Activated CD8-positive, alpha-beta memory T cell treated with anti-CD3 and anti-CD28 coated beads, Interleukin-2, amount 10 ng/mL, durations not matched to agents 7 days and 5 days (primary cell): Measurements from ENCODE around the gene AJM1. TPM values are rescaled to one million over a fixed set of nuclear protein-coding genes. Genes with fewer than 3 reads are reported as not detected.
"Not testable (repeated sequence)": the region's sequence is repeated elsewhere in the genome, so short reads cannot be mapped to it uniquely, and the experiment has no call there.

Experiments used
- ATAC-seq: fragments of 150-1000 bp; cut with Tn5 transposase; one replicate; pipeline ENCODE4 v1.10.0; 2021; ENCODE audit warnings: moderate library complexity
- CTCF ChIA-PET: fragments of 350-600 bp; sonication (Branson Sonifier 250); formaldehyde crosslinking; loops from one replicate; lab custom pipeline; 2021; ENCODE audit warnings: antibody characterized with exemption; lab: Charles Lee
- DNase-seq: peaks from one replicate; pipeline ENCODE4 v3.0.0-alpha.2; 2020
- H3K27ac Mint-ChIP-seq: one replicate; pipeline ENCODE4 v1.8.0; 2021; ENCODE audit warnings: mild to moderate bottlenecking, mixed read lengths
- H3K27me3 Mint-ChIP-seq: one replicate; pipeline ENCODE4 v1.8.0; 2021; ENCODE audit warnings: mixed read lengths
- H3K36me3 Mint-ChIP-seq: one replicate; pipeline ENCODE4 v1.8.0; 2021; ENCODE audit warnings: mild to moderate bottlenecking, mixed read lengths
- H3K4me1 Mint-ChIP-seq: one replicate; pipeline ENCODE4 v1.8.0; 2021; ENCODE audit warnings: mixed read lengths
- H3K4me3 Mint-ChIP-seq: one replicate; pipeline ENCODE4 v1.8.0; 2021; ENCODE audit warnings: mild to moderate bottlenecking, moderate library complexity, mixed read lengths
- H3K9me3 Mint-ChIP-seq: one replicate; pipeline ENCODE4 v1.8.0; 2022; ENCODE audit warnings: low read depth, mixed read lengths
- total RNA-seq, 2 experiments: library from RNA; stranded (reverse); gene quantifications; one replicate each; pipeline ENCODE4 v1.2.3, GENCODE V29; 2021

The AJM1 gene
- total RNA-seq, 2 experiments from 2014 or later: 3.9 to 4.4 TPM

- Mint-ChIP-seq H3K9me3 (no peaks in the 10 kb centered on the region), H3K36me3 (peaks cover 15% of the 10 kb centered on the region), H3K27me3 (no peaks in the 10 kb centered on the region), H3K27ac (no peak overlapping the region), H3K4me3 (no peak overlapping the region), H3K4me1 (peaks cover 16% of the 10 kb centered on the region)
- DNase-seq (no peak), ATAC-seq (no peak)
- CTCF ChIA-PET: interaction anchor here (0.9 to 2.4 kb wide), 4 partner anchors 19 to 206 kb away, joined by 3 to 5 read pairs (median 3); partner anchors contain the start of gene AJM1
Measured at GRCh38 chr9:136861874-136862457, 19.7 kb downstream of the AJM1 start.

GRCh38 chr9:136862849-136863622, 20.8 kb downstream of the AJM1 start:
- ATAC-seq: no peak
- Mint-ChIP-seq H3K4me1 (peaks cover 20% of the 10 kb centered on the region), H3K27ac (no peak overlapping the region), H3K9me3 (no peaks in the 10 kb centered on the region), H3K36me3 (peaks cover 15% of the 10 kb centered on the region), H3K4me3 (no peak overlapping the region), H3K27me3 (no peaks in the 10 kb centered on the region)
- no peak for DNase-seq
- CTCF ChIA-PET: interaction anchor here (1.5 to 2.4 kb wide), 2 partner anchors 20 to 133 kb away, joined by 3 to 5 read pairs; partner anchors contain the start of genes AJM1 and CLIC3

- no peaks in the 10 kb centered on the region for H3K9me3 Mint-ChIP-seq
- H3K36me3 Mint-ChIP-seq: peaks cover 15% of the 10 kb centered on the region
- peak overlapping the region; percentile 56 for H3K27ac Mint-ChIP-seq
- CTCF ChIA-PET: interaction anchor here (1.5 kb wide), 1 partner anchor 132 kb away, joined by 3 read pairs; the partner anchor contains the start of gene CLIC3
- no peaks in the 10 kb centered on the region for H3K27me3 Mint-ChIP-seq
- peaks cover 20% of the 10 kb centered on the region for H3K4me1 Mint-ChIP-seq
- DNase-seq (no peak), ATAC-seq (no peak)
- no peak overlapping the region for H3K4me3 Mint-ChIP-seq
Measured at GRCh38 chr9:136863623-136864273, 21.5 kb downstream of the AJM1 start.

GRCh38 chr9:136865041-136865767, 22.9 kb downstream of the AJM1 start:
- H3K9me3 Mint-ChIP-seq: no peaks in the 10 kb centered on the region
- H3K4me1 Mint-ChIP-seq: peaks cover 20% of the 10 kb centered on the region
- H3K4me3 Mint-ChIP-seq: peak overlapping the region; percentile 76
- CTCF ChIA-PET: interaction anchor here (0.6 kb wide), 1 partner anchor 23 kb away, joined by 3 read pairs; the partner anchor contains the start of gene AJM1
- DNase-seq: no peak
- ATAC-seq: no peak
- H3K27ac Mint-ChIP-seq: peak overlapping the region; percentile 54
- H3K27me3 Mint-ChIP-seq: no peaks in the 10 kb centered on the region
- peaks cover 15% of the 10 kb centered on the region for H3K36me3 Mint-ChIP-seq

GRCh38 chr9:136865768-136866103, 23.5 kb downstream of the AJM1 start:
- peaks cover 20% of the 10 kb centered on the region for H3K4me1 Mint-ChIP-seq
- peak; percentile 13 for ATAC-seq
- DNase-seq: no peak
- H3K9me3 Mint-ChIP-seq: no peaks in the 10 kb centered on the region
- peak overlapping the region; percentile 78 for H3K27ac Mint-ChIP-seq
- H3K27me3 Mint-ChIP-seq: no peaks in the 10 kb centered on the region
- H3K4me3 Mint-ChIP-seq: peak overlapping the region; percentile 76
- peaks cover 15% of the 10 kb centered on the region for H3K36me3 Mint-ChIP-seq
- CTCF ChIA-PET: interaction anchor here (1.0 kb wide), 1 partner anchor 23 kb away, joined by 5 read pairs; the partner anchor contains the start of gene AJM1

GRCh38 chr9:136866898-136867421, 24.7 kb downstream of the AJM1 start:
- CTCF ChIA-PET, DNase-seq, H3K27me3 Mint-ChIP-seq, H3K9me3 Mint-ChIP-seq, ATAC-seq: not testable (repeated sequence)
- H3K27ac Mint-ChIP-seq: peak overlapping the region; percentile 73
- peak overlapping the region; percentile 63 for H3K4me3 Mint-ChIP-seq
- H3K36me3 Mint-ChIP-seq: peaks cover 13% of the 10 kb centered on the region
- peaks cover 20% of the 10 kb centered on the region for H3K4me1 Mint-ChIP-seq

GRCh38 chr9:136867480-136867879, 25.2 kb downstream of the AJM1 start:
- peak overlapping the region; percentile 28 for H3K27ac Mint-ChIP-seq
- CTCF ChIA-PET: interaction anchor here (1.0 kb wide), 1 partner anchor 15 kb away, joined by 3 read pairs; no protein-coding TSS in a partner anchor
- no peaks in the 10 kb centered on the region for H3K27me3 Mint-ChIP-seq
- H3K9me3 Mint-ChIP-seq: no peaks in the 10 kb centered on the region
- no peak for ATAC-seq
- peaks cover 20% of the 10 kb centered on the region for H3K4me1 Mint-ChIP-seq
- DNase-seq: no peak
- peak overlapping the region; percentile 63 for H3K4me3 Mint-ChIP-seq
- peaks cover 11% of the 10 kb centered on the region for H3K36me3 Mint-ChIP-seq

- H3K27me3 Mint-ChIP-seq: no peaks in the 10 kb centered on the region
- no peak for ATAC-seq
- CTCF ChIA-PET: interaction anchor here (1.0 kb wide), 1 partner anchor 14 kb away, joined by 3 read pairs; no protein-coding TSS in a partner anchor
- peaks cover 11% of the 10 kb centered on the region for H3K36me3 Mint-ChIP-seq
- no peaks in the 10 kb centered on the region for H3K9me3 Mint-ChIP-seq
- no peak for DNase-seq
- H3K4me1 Mint-ChIP-seq: peaks cover 20% of the 10 kb centered on the region
- peak overlapping the region; percentile 63 for H3K4me3 Mint-ChIP-seq
- H3K27ac Mint-ChIP-seq: no peak overlapping the region
Measured at GRCh38 chr9:136867917-136868316, 25.6 kb downstream of the AJM1 start.

GRCh38 chr9:136868644-136869043, 26.4 kb downstream of the AJM1 start:
- H3K36me3 Mint-ChIP-seq: peaks cover 7% of the 10 kb centered on the region
- H3K4me1 Mint-ChIP-seq: peaks cover 18% of the 10 kb centered on the region
- H3K27ac Mint-ChIP-seq: no peak overlapping the region
- H3K9me3 Mint-ChIP-seq: no peaks in the 10 kb centered on the region
- ATAC-seq: no peak
- no peak overlapping the region for H3K4me3 Mint-ChIP-seq
- H3K27me3 Mint-ChIP-seq: no peaks in the 10 kb centered on the region
- DNase-seq: no peak
- CTCF ChIA-PET: interaction anchor here (2.0 kb wide), 1 partner anchor 26 kb away, joined by 6 read pairs; the partner anchor contains the start of gene AJM1

GRCh38 chr9:136869611-136870010, 27.3 kb downstream of the AJM1 start:
- CTCF ChIA-PET: interaction anchor here (1.2 to 2.0 kb wide), 3 partner anchors 27 to 160 kb away, joined by 3 to 6 read pairs (median 3); partner anchors contain the start of gene AJM1
- DNase-seq, ATAC-seq, H3K9me3 Mint-ChIP-seq, H3K27ac Mint-ChIP-seq, H3K27me3 Mint-ChIP-seq, H3K36me3 Mint-ChIP-seq, H3K4me3 Mint-ChIP-seq: not testable (repeated sequence)
- peaks cover 11% of the 10 kb centered on the region for H3K4me1 Mint-ChIP-seq

GRCh38 chr9:136875155-136875554, 32.9 kb downstream of the AJM1 start:
- H3K36me3 Mint-ChIP-seq: peaks cover 2% of the 10 kb centered on the region
- no peak overlapping the region for H3K27ac Mint-ChIP-seq
- no peak overlapping the region for H3K4me3 Mint-ChIP-seq
- no peaks in the 10 kb centered on the region for H3K9me3 Mint-ChIP-seq
- DNase-seq (no peak), ATAC-seq (no peak)
- no peaks in the 10 kb centered on the region for H3K27me3 Mint-ChIP-seq
- CTCF ChIA-PET: interaction anchor here (0.7 to 1.0 kb wide), 4 partner anchors 18 to 155 kb away, joined by 3 to 4 read pairs (median 3); no protein-coding TSS in a partner anchor
- peaks cover 3% of the 10 kb centered on the region for H3K4me1 Mint-ChIP-seq

- no peaks in the 10 kb centered on the region for H3K27me3 Mint-ChIP-seq
- no peak for ATAC-seq
- CTCF ChIA-PET: no interaction called here
- no peak overlapping the region for H3K4me3 Mint-ChIP-seq
- no peak overlapping the region for H3K27ac Mint-ChIP-seq
- H3K36me3 Mint-ChIP-seq: peaks cover 2% of the 10 kb centered on the region
- no peak for DNase-seq
- peaks cover 15% of the 10 kb centered on the region for H3K4me1 Mint-ChIP-seq
- no peaks in the 10 kb centered on the region for H3K9me3 Mint-ChIP-seq
Measured at GRCh38 chr9:136876476-136876875, 34.2 kb downstream of the AJM1 start.
